GM19372 (cell line): ENCODE data around the gene GRHL3.

ENCODE experiments used
- ATAC-seq: cut with Tn5 transposase; IDR thresholded peaks from one replicate; pipeline ENCODE4 v1.9.1; 2021; ENCODE audit warnings: mild to moderate bottlenecking, low read depth, moderate library complexity; ENCODE audit not compliant: unreplicated experiment

The GRHL3 gene

GRCh38 chr1:24340770-24341169, 21.6 kb downstream of the GRHL3 start:
- no peak for ATAC-seq

GRCh38 chr1:24341260-24341659, 22.1 kb downstream of the GRHL3 start:
- no peak for ATAC-seq

- no peak for ATAC-seq
Measured at GRCh38 chr1:24343412-24344089, 24.4 kb downstream of the GRHL3 start.

- ATAC-seq, result no peak
Measured at GRCh38 chr1:24344090-24344742, 25.1 kb downstream of the GRHL3 start.

GRCh38 chr1:24345334-24345733, 26.2 kb downstream of the GRHL3 start:
- no peak for ATAC-seq

GRCh38 chr1:24347159-24347934, 28.2 kb downstream of the GRHL3 start:
- ATAC-seq, result no peak

- no peak for ATAC-seq
Measured at GRCh38 chr1:24348196-24348595, 29.0 kb downstream of the GRHL3 start.

GRCh38 chr1:24349891-24350290, 30.7 kb downstream of the GRHL3 start:
- ATAC-seq, result no peak

GRCh38 chr1:24351247-24351646, 32.1 kb downstream of the GRHL3 start:
- ATAC-seq, result no peak

- ATAC-seq, result no peak
Measured at GRCh38 chr1:24351918-24352627, 32.9 kb downstream of the GRHL3 start.

GRCh38 chr1:24353292-24353891, 34.2 kb downstream of the GRHL3 start:
- ATAC-seq, result no peak

GRCh38 chr1:24355466-24355865, 36.3 kb downstream of the GRHL3 start:
- no peak for ATAC-seq

- no peak for ATAC-seq
Measured at GRCh38 chr1:24357038-24357437, 37.9 kb downstream of the GRHL3 start.

GRCh38 chr1:24360681-24361080, 41.5 kb downstream of the GRHL3 start:
- no peak for ATAC-seq

- ATAC-seq, result no peak
Measured at GRCh38 chr1:24361811-24362210, 42.7 kb downstream of the GRHL3 start.

GRCh38 chr1:24362396-24362795, 43.2 kb downstream of the GRHL3 start:
- no peak for ATAC-seq

GRCh38 chr1:24362982-24363614, 43.9 kb downstream of the GRHL3 start:
- ATAC-seq, result no peak

GRCh38 chr1:24363994-24364393, 44.8 kb downstream of the GRHL3 start:
- no peak for ATAC-seq

- no peak for ATAC-seq
Measured at GRCh38 chr1:24364605-24364974, 45.4 kb downstream of the GRHL3 start.
